Measurements from ENCODE around the gene AP3B1. TPM values are rescaled to one million over a fixed set of nuclear protein-coding genes. Genes with fewer than 3 reads are reported as not detected.

Gene AP3B1
- total RNA-seq, 1 donor from 2014 or later: 46.6 TPM

DNA sequence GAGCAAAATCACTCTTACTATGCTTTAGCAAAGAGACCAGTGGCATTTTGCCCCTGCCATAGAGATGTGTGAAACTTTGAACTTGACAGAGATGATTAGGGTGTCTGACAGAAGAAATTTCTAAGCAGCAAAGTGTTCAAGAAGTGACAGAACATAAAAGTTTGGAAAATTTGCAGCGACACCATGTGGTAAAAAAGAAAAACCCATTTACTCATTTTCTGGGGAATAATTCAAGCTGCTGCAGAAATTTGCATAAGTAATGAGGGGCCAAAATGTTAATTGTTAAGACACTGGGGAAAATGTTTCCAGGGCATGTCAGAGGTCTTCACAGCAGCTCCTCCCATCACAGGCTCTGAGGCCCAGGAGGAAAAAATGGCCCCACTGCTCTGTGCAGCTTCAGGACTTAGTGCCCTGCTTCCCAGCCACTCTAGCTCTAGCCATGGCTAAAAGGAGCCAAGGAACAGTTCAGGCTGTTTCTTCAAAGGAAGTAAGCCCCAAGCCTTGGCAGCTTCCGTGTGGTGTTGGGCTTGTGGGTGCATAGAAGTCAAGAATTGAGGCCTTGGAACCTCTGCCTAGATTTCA is 6.1 kb upstream of the AP3B1 start:
- H3K4me3 Mint-ChIP-seq: no peak overlapping the region
- TF ChIP-seq, protein P1, sequence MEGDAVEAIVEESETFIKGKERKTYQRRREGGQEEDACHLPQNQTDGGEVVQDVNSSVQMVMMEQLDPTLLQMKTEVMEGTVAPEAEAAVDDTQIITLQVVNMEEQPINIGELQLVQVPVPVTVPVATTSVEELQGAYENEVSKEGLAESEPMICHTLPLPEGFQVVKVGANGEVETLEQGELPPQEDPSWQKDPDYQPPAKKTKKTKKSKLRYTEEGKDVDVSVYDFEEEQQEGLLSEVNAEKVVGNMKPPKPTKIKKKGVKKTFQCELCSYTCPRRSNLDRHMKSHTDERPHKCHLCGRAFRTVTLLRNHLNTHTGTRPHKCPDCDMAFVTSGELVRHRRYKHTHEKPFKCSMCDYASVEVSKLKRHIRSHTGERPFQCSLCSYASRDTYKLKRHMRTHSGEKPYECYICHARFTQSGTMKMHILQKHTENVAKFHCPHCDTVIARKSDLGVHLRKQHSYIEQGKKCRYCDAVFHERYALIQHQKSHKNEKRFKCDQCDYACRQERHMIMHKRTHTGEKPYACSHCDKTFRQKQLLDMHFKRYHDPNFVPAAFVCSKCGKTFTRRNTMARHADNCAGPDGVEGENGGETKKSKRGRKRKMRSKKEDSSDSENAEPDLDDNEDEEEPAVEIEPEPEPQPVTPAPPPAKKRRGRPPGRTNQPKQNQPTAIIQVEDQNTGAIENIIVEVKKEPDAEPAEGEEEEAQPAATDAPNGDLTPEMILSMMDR (conservative IDR thresholded peaks at IDR 0.05): peak; percentile 21
- H3K9me3 Mint-ChIP-seq: no peaks in the 10 kb centered on the region
- H3K36me3 Mint-ChIP-seq (ENCODE audit: low read depth): no peaks in the 10 kb centered on the region
- peaks cover 15% of the 10 kb centered on the region for H3K27me3 Mint-ChIP-seq (ENCODE audit: low read depth)
- H3K4me1 Mint-ChIP-seq: peaks cover 4% of the 10 kb centered on the region
- DNase-seq (ENCODE audit: low read depth, low spot score): no peak
- no peak overlapping the region for H3K27ac Mint-ChIP-seq (ENCODE audit: unreplicated experiment)

- TF ChIP-seq, protein P1 (conservative IDR thresholded peaks at IDR 0.05): peak; percentile 62
- Mint-ChIP-seq H3K4me3 (peak overlapping the region; percentile 99), H3K27me3 (ENCODE audit: low read depth) (peaks cover 23% of the 10 kb centered on the region), H3K36me3 (ENCODE audit: low read depth) (no peaks in the 10 kb centered on the region), H3K27ac (ENCODE audit: unreplicated experiment) (no peak overlapping the region), H3K4me1 (peaks cover 42% of the 10 kb centered on the region), H3K9me3 (no peaks in the 10 kb centered on the region)
- no peak for DNase-seq (ENCODE audit: low read depth, low spot score)
These were observed 800 bp upstream of the AP3B1 start for GRCh38 chr5:78295035-78295961.

DNA sequence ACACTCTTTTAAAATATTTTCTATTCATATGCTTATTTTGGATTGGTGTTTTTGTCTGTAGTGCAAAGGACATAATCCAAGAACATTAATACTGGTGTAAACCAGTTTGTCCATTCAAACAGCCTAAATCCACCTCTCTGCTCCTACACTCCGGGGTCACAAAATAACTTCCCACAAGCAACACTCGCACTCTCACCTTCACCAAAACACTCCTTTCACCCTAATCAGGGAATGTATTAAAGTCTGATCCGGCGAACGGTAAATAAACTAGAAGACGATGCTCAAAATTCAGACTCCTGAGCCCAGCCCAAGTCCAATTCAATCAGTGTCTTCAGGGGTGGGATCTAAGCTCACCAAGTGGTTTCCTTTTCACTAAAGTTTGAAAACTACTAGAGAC is 649 bp downstream of the AP3B1 start:
- peaks cover 49% of the 10 kb centered on the region for H3K4me1 Mint-ChIP-seq
- peak overlapping the region; percentile 99 for H3K4me3 Mint-ChIP-seq
- H3K27ac Mint-ChIP-seq (ENCODE audit: unreplicated experiment): peak overlapping the region; percentile 97
- no peak for DNase-seq (ENCODE audit: low read depth, low spot score)
- peaks cover 23% of the 10 kb centered on the region for H3K27me3 Mint-ChIP-seq (ENCODE audit: low read depth)
- H3K36me3 Mint-ChIP-seq (ENCODE audit: low read depth): peaks cover 2% of the 10 kb centered on the region
- H3K9me3 Mint-ChIP-seq: no peaks in the 10 kb centered on the region
- TF ChIP-seq, protein P1 (conservative IDR thresholded peaks at IDR 0.05): no peak

DNA sequence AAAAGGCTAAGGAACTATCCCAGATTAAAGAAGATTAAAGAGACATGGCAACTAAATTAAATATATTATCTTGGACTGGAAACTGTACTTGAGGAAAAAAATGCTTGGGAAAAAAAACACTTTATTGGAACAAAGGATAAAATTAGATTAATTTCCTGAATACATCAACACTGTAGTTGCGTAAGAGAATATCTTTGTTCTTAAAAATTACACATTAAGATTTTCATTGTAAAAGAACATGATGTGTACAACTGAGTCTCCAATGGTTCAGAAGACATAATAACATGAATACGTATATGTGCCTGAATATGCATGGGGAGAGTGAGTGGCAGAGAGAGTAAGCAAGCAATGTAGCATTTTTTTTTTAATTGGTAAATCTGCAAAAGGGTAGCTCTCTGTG is 2.8 kb downstream of the AP3B1 start:
- TF ChIP-seq, protein P1 (conservative IDR thresholded peaks at IDR 0.05): no peak
- Mint-ChIP-seq H3K36me3 (ENCODE audit: low read depth) (peaks cover 2% of the 10 kb centered on the region), H3K9me3 (no peaks in the 10 kb centered on the region), H3K27ac (ENCODE audit: unreplicated experiment) (no peak overlapping the region), H3K27me3 (ENCODE audit: low read depth) (peaks cover 15% of the 10 kb centered on the region), H3K4me3 (peak overlapping the region; percentile 29), H3K4me1 (peaks cover 52% of the 10 kb centered on the region)
- no peak for DNase-seq (ENCODE audit: low read depth, low spot score)

GRCh38 chr5:78289911-78290310 is 4.6 kb downstream of the AP3B1 start:
- DNase-seq (ENCODE audit: low read depth, low spot score): no peak
- H3K27me3 Mint-ChIP-seq (ENCODE audit: low read depth): peaks cover 3% of the 10 kb centered on the region
- peaks cover 2% of the 10 kb centered on the region for H3K9me3 Mint-ChIP-seq
- no peak overlapping the region for H3K27ac Mint-ChIP-seq (ENCODE audit: unreplicated experiment)
- no peak overlapping the region for H3K4me3 Mint-ChIP-seq
- peaks cover 42% of the 10 kb centered on the region for H3K4me1 Mint-ChIP-seq
- TF ChIP-seq, protein P1 (conservative IDR thresholded peaks at IDR 0.05): no peak
- H3K36me3 Mint-ChIP-seq (ENCODE audit: low read depth): peaks cover 9% of the 10 kb centered on the region

Measured in neural crest cell (in vitro differentiated cells).